ES-I3 (cell line): Measurements from ENCODE around the gene ARSA.
"Not testable (repeated sequence)": the region's sequence is repeated elsewhere in the genome, so short reads cannot be mapped to it uniquely, and the experiment has no call there.

ENCODE experiments used
- H3K36me3 ChIP-seq: 2 replicates; pipeline ENCODE4 v1.6.1; 2013; ENCODE audit warnings: mild to moderate bottlenecking, low read length, control low read depth, moderate library complexity; ENCODE audit not compliant: insufficient read depth
- H3K4me1 ChIP-seq: 2 replicates; pipeline ENCODE4 v1.6.1; 2013; ENCODE audit warnings: mild to moderate bottlenecking, control low read depth, low read length; ENCODE audit not compliant: insufficient read depth
- H3K9ac ChIP-seq: 2 replicates; pipeline ENCODE4 v1.6.1; 2013; ENCODE audit warnings: low read depth, mild to moderate bottlenecking, low read length, moderate library complexity
- H3K9me3 ChIP-seq: 2 replicates; pipeline ENCODE4 v1.6.1; 2013; ENCODE audit warnings: mild to moderate bottlenecking, low read length, moderate library complexity; ENCODE audit not compliant: control insufficient read depth, insufficient read depth

Gene ARSA

GRCh38 chr22:50670513-50670912 is 42.6 kb upstream of the ARSA start:
- Histone ChIP-seq H3K36me3 (no peaks in the 10 kb centered on the region), H3K4me1 (peaks cover 2% of the 10 kb centered on the region; the same call in 1 of the 2 replicates), H3K9ac (no peak overlapping the region), H3K9me3 (no peaks in the 10 kb centered on the region)

- Histone ChIP-seq H3K36me3 (no peaks in the 10 kb centered on the region), H3K4me1 (no peaks in the 10 kb centered on the region), H3K9ac (no peak overlapping the region), H3K9me3 (no peaks in the 10 kb centered on the region; the same call in 1 of the 2 replicates)
Observed at GRCh38 chr22:50665738-50666137, 37.8 kb upstream of the ARSA start.

- no peaks in the 10 kb centered on the region for H3K4me1 ChIP-seq
- no peak overlapping the region for H3K9ac ChIP-seq
- H3K36me3 ChIP-seq = no peaks in the 10 kb centered on the region
- H3K9me3 ChIP-seq = no peaks in the 10 kb centered on the region; the same call in 1 of the 2 replicates
Observed at GRCh38 chr22:50665212-50665611, 37.3 kb upstream of the ARSA start.

GRCh38 chr22:50660306-50660705 is 32.4 kb upstream of the ARSA start:
- no peaks in the 10 kb centered on the region for H3K36me3 ChIP-seq
- H3K9me3 ChIP-seq = no peaks in the 10 kb centered on the region; the same call in 1 of the 2 replicates
- no peak overlapping the region for H3K9ac ChIP-seq
- peaks cover 12% of the 10 kb centered on the region; the same call in 1 of the 2 replicates for H3K4me1 ChIP-seq

GRCh38 chr22:50659711-50660110 is 31.8 kb upstream of the ARSA start:
- H3K36me3 ChIP-seq, H3K9ac ChIP-seq, H3K9me3 ChIP-seq: not testable (repeated sequence)
- H3K4me1 ChIP-seq = peaks cover 12% of the 10 kb centered on the region; the same call in 1 of the 2 replicates

- no peak overlapping the region for H3K9ac ChIP-seq
- H3K36me3 ChIP-seq = no peaks in the 10 kb centered on the region
- H3K4me1 ChIP-seq = peaks cover 12% of the 10 kb centered on the region; the same call in 1 of the 2 replicates
- no peaks in the 10 kb centered on the region; the same call in 1 of the 2 replicates for H3K9me3 ChIP-seq
Observed at GRCh38 chr22:50657925-50658324, 30.0 kb upstream of the ARSA start.

GRCh38 chr22:50656122-50657070 is 28.4 kb upstream of the ARSA start:
- peaks cover 12% of the 10 kb centered on the region; the same call in 1 of the 2 replicates for H3K4me1 ChIP-seq
- H3K9ac ChIP-seq = no peak overlapping the region
- no peaks in the 10 kb centered on the region for H3K36me3 ChIP-seq
- no peaks in the 10 kb centered on the region; the same call in 1 of the 2 replicates for H3K9me3 ChIP-seq

- H3K4me1 ChIP-seq = peaks cover 12% of the 10 kb centered on the region; the same call in 1 of the 2 replicates
- H3K9ac ChIP-seq, H3K9me3 ChIP-seq, H3K36me3 ChIP-seq: not testable (repeated sequence)
Observed at GRCh38 chr22:50654664-50655063, 26.7 kb upstream of the ARSA start.

- Histone ChIP-seq H3K9me3 (peaks cover 7% of the 10 kb centered on the region), H3K9ac (no peak overlapping the region), H3K4me1 (peaks cover 12% of the 10 kb centered on the region; the same call in 1 of the 2 replicates), H3K36me3 (no peaks in the 10 kb centered on the region)
Observed at GRCh38 chr22:50653256-50653655, 25.3 kb upstream of the ARSA start.

- peaks cover 11% of the 10 kb centered on the region; the same call in 1 of the 2 replicates for H3K4me1 ChIP-seq
- not testable (repeated sequence) for H3K36me3 ChIP-seq, H3K9ac ChIP-seq
Observed at GRCh38 chr22:50643821-50644101, 15.8 kb upstream of the ARSA start.

GRCh38 chr22:50643021-50643820 is 15.3 kb upstream of the ARSA start:
- not testable (repeated sequence) for H3K36me3 ChIP-seq, H3K9me3 ChIP-seq, H3K9ac ChIP-seq
- H3K4me1 ChIP-seq = peaks cover 11% of the 10 kb centered on the region; the same call in 1 of the 2 replicates

More at GRCh38 chr22:50643821-50644101, 15.8 kb upstream of the ARSA start:
- not testable (repeated sequence) for H3K9me3 ChIP-seq

- no peaks in the 10 kb centered on the region for H3K36me3 ChIP-seq
- H3K9ac ChIP-seq = no peak overlapping the region
- no peaks in the 10 kb centered on the region; the same call in 1 of the 2 replicates for H3K9me3 ChIP-seq
- peaks cover 11% of the 10 kb centered on the region; the same call in 1 of the 2 replicates for H3K4me1 ChIP-seq
Observed at GRCh38 chr22:50641696-50642607, 14.0 kb upstream of the ARSA start.

GRCh38 chr22:50640857-50641647 is 13.1 kb upstream of the ARSA start:
- Histone ChIP-seq H3K9me3 (no peaks in the 10 kb centered on the region), H3K36me3 (no peaks in the 10 kb centered on the region), H3K4me1 (peaks cover 11% of the 10 kb centered on the region; the same call in 1 of the 2 replicates), H3K9ac (no peak overlapping the region)
